Measurements from ENCODE around the gene ZNF37A. TPM values are rescaled to one million over a fixed set of nuclear protein-coding genes. Genes with fewer than 3 reads are reported as not detected.

The ZNF37A gene
- total RNA-seq (ENCODE audit: low replicate concordance) = 7.2 and 27.0 TPM in 2 replicates

GRCh38 chr10:38094158-38094926 is at the start of gene ZNF37A:
Gene ZNF37A (plus strand): TSS chr10:38094337. CDS start chr10:38096618, 2,281 bp downstream.

Other genes starting within 250 kb of the ZNF37A start
- gene ZNF248, start 236.7 kb upstream of the ZNF37A start, total RNA-seq (ENCODE audit: low replicate concordance) = 6.7 and 7.1 TPM in 2 replicates
- 6.9 and 10.5 TPM in 2 replicates for gene ZNF25, start 117.7 kb upstream of the ZNF37A start, total RNA-seq (ENCODE audit: low replicate concordance)
- 6.9 and 9.8 TPM in 2 replicates for gene ZNF33A, start 83.7 kb upstream of the ZNF37A start, total RNA-seq (ENCODE audit: low replicate concordance)

All from smooth muscle cell of the coronary artery (primary cell).